Natural killer cell (primary cell): ENCODE results near the gene ADAMTSL5. TPM values are rescaled to one million over a fixed set of nuclear protein-coding genes. Genes with fewer than 3 reads are reported as not detected.

Source experiments
- ATAC-seq, 3 donors: fragments of 150-1000 bp in 2 of 3; fragments of 200-7000 bp in 1 of 3; cut with Tn5 transposase; 1 replicate in 1 of 3; 2 replicates in 2 of 3; pipeline ENCODE4 v1.10.0; 2021; ENCODE audit warnings: mild to moderate bottlenecking in 2 of 3, moderate library complexity in 2 of 3
- DNase-seq, 2 donors: peaks; one replicate each; pipeline versions ENCODE4 v3.0.0 to v3.0.0-alpha.2; 2013 to 2021; ENCODE audit warnings: mixed read lengths in 1 of 2
- H3K27ac ChIP-seq: one replicate; pipeline ENCODE4 v1.5.1; 2013; ENCODE audit warnings: mild to moderate bottlenecking, low read length
- H3K27me3 ChIP-seq: one replicate; pipeline ENCODE4 v1.6.1; 2013; ENCODE audit warnings: low read length; ENCODE audit not compliant: control insufficient read depth, insufficient read depth
- H3K36me3 ChIP-seq: one replicate; pipeline ENCODE4 v1.6.1; 2013; ENCODE audit warnings: low read length; ENCODE audit not compliant: control insufficient read depth, insufficient read depth
- H3K4me1 ChIP-seq: one replicate; pipeline ENCODE4 v1.6.1; 2013; ENCODE audit warnings: low read length; ENCODE audit not compliant: control insufficient read depth, insufficient read depth
- H3K4me3 ChIP-seq: one replicate; pipeline ENCODE4 v1.5.1; 2013; ENCODE audit warnings: low read length
- H3K9me3 ChIP-seq: one replicate; pipeline ENCODE4 v1.6.1; 2013; ENCODE audit warnings: low read length; ENCODE audit not compliant: control insufficient read depth, insufficient read depth
- H3K27ac Mint-ChIP-seq, 2 donors: one replicate each; pipeline ENCODE4 v1.8.0; 2022; ENCODE audit warnings: mild to moderate bottlenecking in 2 of 2, mixed read lengths in 2 of 2, moderate library complexity in 1 of 2
- H3K27me3 Mint-ChIP-seq, 2 donors: one replicate each; pipeline ENCODE4 v1.8.0; 2022; ENCODE audit warnings: low read depth in 2 of 2, mixed read lengths in 2 of 2
- H3K36me3 Mint-ChIP-seq: one replicate; pipeline ENCODE4 v1.8.0; 2022; ENCODE audit warnings: mixed read lengths
- H3K4me1 Mint-ChIP-seq, 2 donors: one replicate each; pipeline ENCODE4 v1.8.0; 2022; ENCODE audit warnings: mixed read lengths in 2 of 2
- H3K4me3 Mint-ChIP-seq: one replicate; pipeline ENCODE4 v1.8.0; 2022; ENCODE audit warnings: mild to moderate bottlenecking, moderate library complexity, mixed read lengths
- H3K9me3 Mint-ChIP-seq, 2 donors: one replicate each; pipeline ENCODE4 v1.8.0; 2022; ENCODE audit warnings: mixed read lengths in 2 of 2
- WGBS: methylation state at CpG from one replicate; pipeline ENCODE4 v1.1.7; 2013; ENCODE audit warnings: missing lambda C conversion rate; ENCODE audit not compliant: insufficient coverage; 5-methylcytosine and 5-hydroxymethylcytosine counted together
- intact Hi-C: fragments of 100-400 bp; cut with micrococcal nuclease; formaldehyde crosslinking; loops from one replicate; pipeline ENCODE4 v1.14.2; 2022
- total RNA-seq, 4 donors: library from RNA; stranded (reverse); fragments of 120-200 nt in 1 of 4; gene quantifications; one replicate each; pipeline versions ENCODE4 v1.2.3 to v1.2.4, GENCODE V29; 2013 to 2022
- TF ChIP-seq, protein P1 (sequence below): fragments of 200-600 bp; IDR thresholded peaks from one replicate; pipeline ENCODE4 v1.8.0; 2022; ENCODE audit warnings: antibody characterized with exemption

ADAMTSL5 gene
- total RNA-seq, 3 donors from 2014 or later (not counting 1 experiment from before 2014, with no cell fraction given), result 0.70 to 2.5 (median 1.0) TPM

- Mint-ChIP-seq H3K4me1 (peaks cover 17 to 18% of the 10 kb centered on the region in 2 donors), H3K27ac (no peak overlapping the region), H3K4me3 (peak overlapping the region; percentile 42), H3K27me3 (no peaks in the 10 kb centered on the region), H3K9me3 (no peaks in the 10 kb centered on the region), H3K36me3 (no peaks in the 10 kb centered on the region)
- H3K4me3 ChIP-seq, result no peak overlapping the region
- ATAC-seq (no peak), DNase-seq (no peak)
- no peak overlapping the region for H3K27ac ChIP-seq
- no peaks in the 10 kb centered on the region for H3K36me3 ChIP-seq
- H3K27me3 ChIP-seq, result no peaks in the 10 kb centered on the region
- TF ChIP-seq, protein P1, sequence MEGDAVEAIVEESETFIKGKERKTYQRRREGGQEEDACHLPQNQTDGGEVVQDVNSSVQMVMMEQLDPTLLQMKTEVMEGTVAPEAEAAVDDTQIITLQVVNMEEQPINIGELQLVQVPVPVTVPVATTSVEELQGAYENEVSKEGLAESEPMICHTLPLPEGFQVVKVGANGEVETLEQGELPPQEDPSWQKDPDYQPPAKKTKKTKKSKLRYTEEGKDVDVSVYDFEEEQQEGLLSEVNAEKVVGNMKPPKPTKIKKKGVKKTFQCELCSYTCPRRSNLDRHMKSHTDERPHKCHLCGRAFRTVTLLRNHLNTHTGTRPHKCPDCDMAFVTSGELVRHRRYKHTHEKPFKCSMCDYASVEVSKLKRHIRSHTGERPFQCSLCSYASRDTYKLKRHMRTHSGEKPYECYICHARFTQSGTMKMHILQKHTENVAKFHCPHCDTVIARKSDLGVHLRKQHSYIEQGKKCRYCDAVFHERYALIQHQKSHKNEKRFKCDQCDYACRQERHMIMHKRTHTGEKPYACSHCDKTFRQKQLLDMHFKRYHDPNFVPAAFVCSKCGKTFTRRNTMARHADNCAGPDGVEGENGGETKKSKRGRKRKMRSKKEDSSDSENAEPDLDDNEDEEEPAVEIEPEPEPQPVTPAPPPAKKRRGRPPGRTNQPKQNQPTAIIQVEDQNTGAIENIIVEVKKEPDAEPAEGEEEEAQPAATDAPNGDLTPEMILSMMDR, result no peak
- H3K4me1 ChIP-seq, result peaks cover 18% of the 10 kb centered on the region
- 89% methylated on average over 10 of the region's 10 CpGs for WGBS
- intact Hi-C loops, result loop anchor here (10.0 kb wide), 1 partner anchor 218 kb away; the partner anchor contains the start of gene FAM174C
- no peaks in the 10 kb centered on the region for H3K9me3 ChIP-seq
Observed at GRCh38 chr19:1492474-1493006, 20.3 kb downstream of the ADAMTSL5 start.

DNA sequence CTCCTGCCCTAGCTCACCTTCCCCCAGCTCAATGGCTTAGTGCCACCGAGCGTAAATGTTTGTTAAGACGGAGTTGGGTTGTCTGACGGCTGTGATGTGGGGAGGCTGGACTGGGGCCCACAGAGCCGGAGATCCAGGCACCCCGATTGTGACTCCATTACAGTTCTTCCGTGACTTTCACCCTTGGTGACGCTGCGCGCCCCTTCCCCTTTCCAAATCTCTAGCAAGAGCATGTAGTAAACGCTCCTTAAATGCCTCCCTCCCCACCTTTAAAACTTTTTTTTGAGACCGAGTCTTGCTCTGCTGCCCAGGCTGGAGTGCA, 21.0 kb downstream of the ADAMTSL5 start:
- no peak for ATAC-seq
- H3K27ac ChIP-seq, result no peak overlapping the region

DNA sequence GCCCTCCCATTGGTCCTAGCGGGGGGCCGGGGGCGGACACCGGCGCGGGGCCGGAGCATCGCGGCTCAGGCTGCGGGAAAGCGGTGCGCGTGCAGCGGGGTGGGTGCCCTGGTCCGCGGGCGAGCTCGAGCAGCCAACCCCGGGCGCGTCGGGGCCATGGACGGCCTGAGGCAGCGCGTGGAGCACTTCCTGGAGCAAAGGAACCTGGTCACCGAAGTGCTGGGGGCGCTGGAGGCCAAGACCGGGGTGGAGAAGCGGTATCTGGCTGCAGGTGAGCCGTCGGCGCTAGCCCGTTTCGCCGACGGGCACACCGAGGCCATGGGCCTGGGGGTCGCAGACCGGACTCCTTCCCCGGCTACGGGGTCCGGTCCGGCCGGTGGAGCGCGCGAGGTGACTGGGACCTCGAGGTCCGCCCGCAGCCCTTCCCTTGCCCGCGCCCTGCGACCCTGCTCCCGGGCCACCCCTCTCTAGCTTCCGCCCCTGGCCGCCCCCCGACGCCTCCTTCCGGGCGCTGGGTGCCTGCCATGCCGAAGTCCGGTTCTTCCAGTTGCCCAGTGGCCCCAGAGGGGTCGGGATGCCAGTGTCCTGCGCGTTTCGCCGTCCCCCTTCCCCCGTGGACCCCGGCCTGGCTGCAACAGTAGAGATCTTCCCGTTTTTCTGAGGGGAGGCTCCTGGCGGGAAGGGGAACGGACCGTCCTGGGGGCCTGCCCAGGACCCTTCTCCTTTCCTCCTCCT, 21.5 kb downstream of the ADAMTSL5 start, which contains the start of gene REEP6:
TSS of gene REEP6 (plus strand) at position 68 of the 735 bp plus-strand sequence. CDS start at position 157, 89 bp downstream.
- no peak for ATAC-seq
- Histone ChIP-seq H3K27ac (peak within 1 kb of the TSS; percentile 68), H3K27me3 (no peaks in the 10 kb centered on the region), H3K36me3 (no peaks in the 10 kb centered on the region), H3K4me3 (peak within 1 kb of the TSS; percentile 56), H3K9me3 (no peaks in the 10 kb centered on the region), H3K4me1 (peaks cover 18% of the 10 kb centered on the region)
- 4% methylated on average over 73 of the region's 73 CpGs for WGBS
- H3K4me3 Mint-ChIP-seq, result peak within 1 kb of the TSS; percentile 87
- peaks cover 17 to 18% of the 10 kb centered on the region in 2 donors for H3K4me1 Mint-ChIP-seq
- H3K27me3 Mint-ChIP-seq, result no peaks in the 10 kb centered on the region
- intact Hi-C loops, result loop anchor here (10.0 kb wide), 1 partner anchor 216 kb away; the partner anchor contains the start of gene FAM174C
- H3K9me3 Mint-ChIP-seq, result no peaks in the 10 kb centered on the region
- DNase-seq, result peak in 1 of 2 donors; percentile 17
- TF ChIP-seq, protein P1, result no peak
- H3K36me3 Mint-ChIP-seq, result no peaks in the 10 kb centered on the region
- H3K27ac Mint-ChIP-seq, result peak within 1 kb of the TSS; percentile 80

More for the DNA sequence above, 21.0 kb downstream of the ADAMTSL5 start:
- H3K27me3 ChIP-seq, result no peaks in the 10 kb centered on the region
- H3K4me1 ChIP-seq, result peaks cover 18% of the 10 kb centered on the region
- no peaks in the 10 kb centered on the region for H3K27me3 Mint-ChIP-seq
- H3K9me3 Mint-ChIP-seq, result no peaks in the 10 kb centered on the region
- H3K4me1 Mint-ChIP-seq, result peaks cover 17 to 18% of the 10 kb centered on the region in 2 donors
- peak overlapping the region; percentile 74 for H3K4me3 Mint-ChIP-seq
- intact Hi-C loops, result loop anchor here (10.0 kb wide), 1 partner anchor 217 kb away; the partner anchor contains the start of gene FAM174C
- peak in 1 of 2 donors; percentile 16 for DNase-seq
- H3K36me3 Mint-ChIP-seq, result no peaks in the 10 kb centered on the region
- H3K27ac Mint-ChIP-seq, result peak overlapping the region in 1 of 2 donors; percentile 58
- TF ChIP-seq, protein P1, result no peak
- no peaks in the 10 kb centered on the region for H3K9me3 ChIP-seq
- H3K36me3 ChIP-seq, result no peaks in the 10 kb centered on the region
- 78% methylated on average over 10 of the region's 12 CpGs for WGBS
- no peak overlapping the region for H3K4me3 ChIP-seq
